Amniotic stem cell (primary cell): ENCODE results near the gene UBE2F.

Source experiments
- DNase-seq: peaks from one replicate; lab custom pipeline; 2025; lab: John Stamatoyannopoulos, UW

UBE2F gene

GRCh38 chr2:238080518-238080917, 113.7 kb downstream of the UBE2F start:
- no peak for DNase-seq

- DNase-seq, result no peak
Observed at GRCh38 chr2:238081150-238081549, 114.3 kb downstream of the UBE2F start.

GRCh38 chr2:238081561-238081960, 114.7 kb downstream of the UBE2F start:
- DNase-seq, result no peak

GRCh38 chr2:238082151-238082550, 115.3 kb downstream of the UBE2F start:
- no peak for DNase-seq

- no peak for DNase-seq
Observed at GRCh38 chr2:238082827-238083226, 116.0 kb downstream of the UBE2F start.

- no peak for DNase-seq
Observed at GRCh38 chr2:238083919-238084318, 117.1 kb downstream of the UBE2F start.

GRCh38 chr2:238084761-238085160, 117.9 kb downstream of the UBE2F start:
- no peak for DNase-seq

GRCh38 chr2:238085899-238086298, 119.1 kb downstream of the UBE2F start:
- no peak for DNase-seq

GRCh38 chr2:238087211-238087610, 120.4 kb downstream of the UBE2F start:
- no peak for DNase-seq

GRCh38 chr2:238090887-238091286, 124.1 kb downstream of the UBE2F start:
- DNase-seq, result no peak

GRCh38 chr2:238091436-238092060, 124.7 kb downstream of the UBE2F start:
- DNase-seq, result no peak
